ENCODE data around the gene ADORA1. TPM values are rescaled to one million over a fixed set of nuclear protein-coding genes. Genes with fewer than 3 reads are reported as not detected.

ADORA1 gene
- polyA plus RNA-seq, 1 donor (not counting 4 experiments of a cell fraction or from before 2014, with no cell fraction given): 0.09 TPM

GRCh38 chr1:203136409-203137042 lies 9.0 kb downstream of the ADORA1 start:
- Histone ChIP-seq H3K4me1 (ENCODE audit: control insufficient read depth, extremely low read depth, insufficient read depth, low read length) (peaks cover 7% of the 10 kb centered on the region), H4K20me1 (ENCODE audit: control insufficient read depth, extremely low read depth, insufficient read depth, low read length) (no peaks in the 10 kb centered on the region), H2AFZ (ENCODE audit: control insufficient read depth, low read length) (no peak overlapping the region), H3K79me2 (ENCODE audit: control insufficient read depth, insufficient read depth, low read length) (no peaks in the 10 kb centered on the region), H3K27ac (ENCODE audit: control insufficient read depth, insufficient read depth, low read length) (no peak overlapping the region), H3K9me3 (ENCODE audit: control insufficient read depth, low read depth, low read length) (no peaks in the 10 kb centered on the region), H3K27me3 (ENCODE audit: control insufficient read depth, extremely low read depth, insufficient read depth, low read length) (peaks cover 10% of the 10 kb centered on the region), H3K9me1 (ENCODE audit: control insufficient read depth, extremely low read depth, insufficient read depth, low read length) (no peaks in the 10 kb centered on the region), H3K4me2 (ENCODE audit: control insufficient read depth, extremely low read depth, insufficient read depth, low read depth, low read length) (no peak overlapping the region), H3K4me3 (ENCODE audit: control insufficient read depth in 2 of 3, extremely low read depth in 1 of 3, insufficient read depth in 2 of 3, low read depth in 1 of 3, low read length in 3 of 3) (no peak overlapping the region), H3K36me3 (ENCODE audit: control insufficient read depth in 2 of 2, extremely low read depth in 1 of 2, insufficient read depth in 2 of 2, low read length in 2 of 2) (no peaks in the 10 kb centered on the region), H3K9ac (ENCODE audit: control insufficient read depth, extremely low read depth, insufficient read depth, low read length) (no peak overlapping the region)
- FAIRE-seq (no peak), DNase-seq (ENCODE audit: low read depth, low spot score) (no peak)
- dilution Hi-C loops (cut with MboI; ENCODE audit: extremely low pct_ligation_motif_present, low sequenced_read_pairs): no loop called here
- TF ChIP-seq CTCF (optimal IDR thresholded peaks at IDR 0.05 in 1 of 3, IDR thresholded peaks at IDR 0.05 in 1 of 3, conservative IDR thresholded peaks at IDR 0.05 in 1 of 3; ENCODE audit: extremely low read depth in 1 of 3, insufficient read depth in 2 of 3, low read length in 3 of 3) (peak in 1 of 3 experiments; percentile 30), EZH2 (IDR thresholded peaks at IDR 0.05; ENCODE audit: low read length) (no peak)

GRCh38 chr1:203137324-203137723 lies 9.8 kb downstream of the ADORA1 start:
- no peak for TF ChIP-seq EZH2 (IDR thresholded peaks at IDR 0.05; ENCODE audit: low read length)
- TF ChIP-seq CTCF (optimal IDR thresholded peaks at IDR 0.05 in 1 of 3, IDR thresholded peaks at IDR 0.05 in 1 of 3, conservative IDR thresholded peaks at IDR 0.05 in 1 of 3; ENCODE audit: extremely low read depth in 1 of 3, insufficient read depth in 2 of 3, low read length in 3 of 3): no peak
- Histone ChIP-seq H3K4me3 (ENCODE audit: control insufficient read depth in 2 of 3, extremely low read depth in 1 of 3, insufficient read depth in 2 of 3, low read depth in 1 of 3, low read length in 3 of 3) (no peak overlapping the region), H3K4me1 (ENCODE audit: control insufficient read depth, extremely low read depth, insufficient read depth, low read length) (peaks cover 7% of the 10 kb centered on the region), H3K27ac (ENCODE audit: control insufficient read depth, insufficient read depth, low read length) (no peak overlapping the region), H3K79me2 (ENCODE audit: control insufficient read depth, insufficient read depth, low read length) (no peaks in the 10 kb centered on the region), H3K9ac (ENCODE audit: control insufficient read depth, extremely low read depth, insufficient read depth, low read length) (no peak overlapping the region), H3K9me3 (ENCODE audit: control insufficient read depth, low read depth, low read length) (no peaks in the 10 kb centered on the region), H4K20me1 (ENCODE audit: control insufficient read depth, extremely low read depth, insufficient read depth, low read length) (no peaks in the 10 kb centered on the region), H3K9me1 (ENCODE audit: control insufficient read depth, extremely low read depth, insufficient read depth, low read length) (no peaks in the 10 kb centered on the region), H2AFZ (ENCODE audit: control insufficient read depth, low read length) (no peak overlapping the region), H3K4me2 (ENCODE audit: control insufficient read depth, extremely low read depth, insufficient read depth, low read depth, low read length) (no peak overlapping the region), H3K36me3 (ENCODE audit: control insufficient read depth in 2 of 2, extremely low read depth in 1 of 2, insufficient read depth in 2 of 2, low read length in 2 of 2) (no peaks in the 10 kb centered on the region), H3K27me3 (ENCODE audit: control insufficient read depth, extremely low read depth, insufficient read depth, low read length) (peaks cover 10% of the 10 kb centered on the region)
- dilution Hi-C loops (cut with MboI; ENCODE audit: extremely low pct_ligation_motif_present, low sequenced_read_pairs): no loop called here
- DNase-seq (ENCODE audit: low read depth, low spot score) (no peak), FAIRE-seq (no peak)
